Endometrial microvascular endothelial cells (primary cell): ENCODE data around the gene LEFTY2. TPM values are rescaled to one million over a fixed set of nuclear protein-coding genes. Genes with fewer than 3 reads are reported as not detected.
"Not testable (repeated sequence)": the region's sequence is repeated elsewhere in the genome, so short reads cannot be mapped to it uniquely, and the experiment has no call there.

ENCODE experiments used
- in situ Hi-C: cut with HindIII; loops from 2 replicates; pipeline ENCODE4 v1.10.0; 2017; ENCODE audit warnings: low sequenced_read_pairs, low pct_unique_long_range_greater_than_20kb; ENCODE audit errors: inconsistent ontology term
- total RNA-seq: library from RNA; depleted of rRNA; stranded (reverse); fragments of >200 nt; gene quantifications from one replicate; pipeline ENCODE4 v1.2.3, GENCODE V29; 2015; ENCODE audit errors: inconsistent ontology term

LEFTY2 gene
- total RNA-seq, 1 donor from 2014 or later = not detected

DNA sequence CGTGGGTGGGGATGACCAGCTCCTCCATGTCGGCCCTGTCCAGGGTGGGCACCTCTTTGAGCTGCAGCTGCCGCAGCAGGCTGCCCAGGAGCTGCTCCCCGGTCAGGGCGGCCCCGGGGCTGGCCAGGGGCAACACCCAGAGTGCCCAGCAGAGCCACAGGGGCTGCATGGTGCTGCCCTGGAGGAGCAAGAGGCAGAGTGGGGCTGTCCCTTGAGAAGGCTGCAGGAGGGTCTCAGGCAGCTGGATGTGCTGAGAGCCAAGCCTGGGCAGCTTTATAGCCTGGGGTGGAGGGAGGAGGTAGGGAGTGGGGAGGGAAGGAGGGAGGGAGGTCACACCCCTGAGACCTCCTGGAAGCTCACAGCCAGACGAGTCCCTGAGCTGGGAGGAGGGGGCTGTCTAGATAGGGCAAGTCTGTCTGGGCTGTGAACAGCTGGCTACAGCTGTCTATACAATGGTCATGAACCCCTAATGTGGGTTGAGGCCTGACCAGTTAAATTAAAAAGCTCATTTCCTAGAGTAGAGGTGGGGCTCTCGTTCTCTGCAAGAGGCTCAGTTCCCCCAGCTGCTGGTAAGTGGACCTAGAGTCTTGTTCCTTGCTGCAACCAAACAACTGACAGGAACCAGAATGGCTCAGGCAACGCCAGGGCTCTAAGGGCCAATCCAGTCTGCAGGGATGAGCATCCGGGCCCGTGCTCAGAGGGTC is 52.0 kb downstream of the LEFTY2 start, which contains the start of gene LEFTY1:
Gene LEFTY1, minus strand, starts transcription at position 249 of the 704 bp plus-strand sequence. Its CDS starts 80 bp downstream, at position 169.
- in situ Hi-C loops = no loop called here

DNA sequence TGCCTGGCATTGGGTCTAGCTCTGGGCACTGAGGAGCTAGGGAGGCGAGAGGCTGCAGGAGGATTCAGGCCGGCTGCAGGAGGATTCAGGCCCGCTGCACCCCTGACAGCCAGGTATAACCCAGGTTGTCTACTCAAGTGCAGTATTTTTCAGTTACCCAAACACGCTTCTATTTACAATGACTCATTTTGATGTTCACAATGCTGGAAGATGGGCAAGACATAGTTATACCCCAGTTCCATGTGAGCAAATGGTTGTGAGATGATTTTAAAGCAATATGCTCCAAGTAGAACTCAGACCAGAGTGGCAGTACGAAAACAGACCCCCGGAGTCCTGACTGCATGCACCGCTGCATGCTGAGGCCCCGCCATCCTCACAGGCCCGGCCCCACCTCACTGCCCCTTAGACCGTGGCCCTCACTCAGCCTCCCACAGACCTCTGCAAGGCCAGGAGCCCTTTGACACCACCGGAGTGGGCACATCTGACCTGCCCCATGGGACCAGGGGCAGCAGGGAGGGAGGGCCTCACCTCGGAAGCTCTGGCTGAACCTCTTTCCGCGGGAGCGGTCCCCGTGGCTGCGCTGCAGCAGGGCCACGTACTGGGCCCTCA is 52.6 kb downstream of the LEFTY2 start:
- in situ Hi-C loops = no loop called here

DNA sequence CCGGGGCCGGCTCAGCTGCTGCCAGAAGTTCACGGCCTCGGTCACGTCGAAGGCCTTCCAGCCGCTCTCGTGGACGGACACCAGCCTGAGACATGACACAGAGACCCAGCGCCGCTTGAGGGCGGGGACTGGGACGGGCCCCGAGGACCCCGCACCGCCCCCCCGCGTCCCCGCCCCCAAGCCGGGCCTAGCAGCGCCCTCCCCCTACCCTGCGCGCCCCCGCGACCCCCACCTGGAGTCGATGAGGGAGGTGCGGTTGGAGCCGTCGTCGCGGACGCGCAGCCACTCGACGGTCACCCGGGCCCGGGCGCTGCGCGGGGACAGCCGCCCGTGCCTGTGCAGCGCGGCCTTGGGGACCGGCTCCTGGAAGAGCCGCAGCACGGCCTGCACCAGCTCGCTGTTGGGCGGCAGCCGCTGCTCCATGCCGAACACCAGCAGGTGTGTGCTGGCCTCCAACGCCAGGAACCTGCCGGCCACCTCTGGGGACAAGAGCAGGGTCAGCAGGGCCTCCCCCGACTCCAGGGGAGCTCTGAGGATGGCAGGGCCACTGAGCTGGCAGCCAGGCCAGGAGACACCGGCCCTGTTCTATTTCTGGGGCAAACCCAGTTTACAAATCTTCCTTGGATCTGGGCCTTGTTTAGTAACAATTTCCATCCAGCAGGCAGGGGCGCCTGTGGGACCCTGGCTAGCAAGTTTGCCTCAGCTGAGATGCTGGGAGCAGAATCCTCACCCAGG is 53.3 kb downstream of the LEFTY2 start:
- in situ Hi-C loops = not testable (repeated sequence)

DNA sequence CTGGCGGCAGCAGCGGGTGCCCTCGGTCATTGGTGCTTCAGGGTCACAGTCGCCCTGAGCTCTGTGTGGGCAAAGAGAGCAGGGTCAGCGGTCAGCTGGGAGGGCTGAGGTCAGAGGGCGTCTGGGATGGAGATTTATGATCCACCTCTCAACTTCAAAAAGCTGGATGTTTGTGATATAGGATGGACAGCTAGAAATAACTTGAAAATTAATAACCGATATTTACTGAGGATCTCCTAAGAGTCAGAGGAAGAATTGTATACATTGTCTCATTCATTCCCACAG is 54.0 kb downstream of the LEFTY2 start:
- in situ Hi-C loops = no loop called here

Other genes starting within 250 kb of the LEFTY2 start
- 402 TPM for gene SRP9, start 163.4 kb downstream of the LEFTY2 start, total RNA-seq
- 85.3 TPM for gene EPHX1, start 131.1 kb downstream of the LEFTY2 start, total RNA-seq
- 16.0 TPM for gene TMEM63A, start 58.8 kb downstream of the LEFTY2 start, total RNA-seq
- gene LEFTY1, start 52.1 kb downstream of the LEFTY2 start, total RNA-seq = not detected
- gene PYCR2, start 17.0 kb downstream of the LEFTY2 start, total RNA-seq = 57.2 TPM
- gene SDE2, start 58.1 kb upstream of the LEFTY2 start, total RNA-seq = 12.4 TPM
- 281 TPM for gene H3-3A, start 121.5 kb upstream of the LEFTY2 start, total RNA-seq
- 29.5 TPM for gene ACBD3, start 245.5 kb upstream of the LEFTY2 start, total RNA-seq